NCI-H226 (cell line): Measurements from ENCODE around the gene ANKRD39.
A peak's percentile ranks its signal among the peaks of the same experiment; 100 is the strongest.
"Not testable (repeated sequence)": the region's sequence is repeated elsewhere in the genome, so short reads cannot be mapped to it uniquely, and the experiment has no call there.

ENCODE experiments used
- DNase-seq: peaks from one replicate; pipeline ENCODE4 v3.0.0-alpha.2; 2015

ANKRD39 gene

GRCh38 chr2:96857667-96858372, at the start of gene ANKRD39:
ANKRD39 (minus strand) TSS chr2:96858016; CDS start chr2:96857987, 29 bp downstream.
- DNase-seq, result peak; percentile 94

GRCh38 chr2:96906729-96907114, 48.9 kb upstream of the ANKRD39 start:
- DNase-seq, result no peak

- no peak for DNase-seq
Observed at GRCh38 chr2:96903815-96904214, 46.0 kb upstream of the ANKRD39 start.

GRCh38 chr2:96903318-96903717, 45.5 kb upstream of the ANKRD39 start:
- DNase-seq, result no peak

- DNase-seq, result no peak
Observed at GRCh38 chr2:96900237-96900636, 42.4 kb upstream of the ANKRD39 start.

DNA sequence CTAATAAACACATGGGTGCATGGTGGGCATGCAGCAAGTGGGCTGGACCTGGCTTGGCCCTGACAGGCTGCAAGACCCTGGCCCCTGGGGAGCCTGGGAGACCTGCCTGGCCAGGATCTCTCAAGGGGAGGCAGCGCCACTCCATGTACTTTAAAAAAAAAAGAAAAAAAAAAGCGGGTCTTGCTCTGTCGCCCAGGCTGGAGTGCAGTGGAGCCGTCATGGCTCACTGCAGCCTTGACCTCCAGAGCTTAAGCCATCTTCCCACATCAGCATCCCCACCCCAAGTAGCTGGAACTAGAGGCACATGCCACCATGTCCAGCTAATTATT, 41.6 kb upstream of the ANKRD39 start:
- DNase-seq, result no peak

GRCh38 chr2:96898641-96899412, 41.0 kb upstream of the ANKRD39 start:
- DNase-seq, result no peak

DNA sequence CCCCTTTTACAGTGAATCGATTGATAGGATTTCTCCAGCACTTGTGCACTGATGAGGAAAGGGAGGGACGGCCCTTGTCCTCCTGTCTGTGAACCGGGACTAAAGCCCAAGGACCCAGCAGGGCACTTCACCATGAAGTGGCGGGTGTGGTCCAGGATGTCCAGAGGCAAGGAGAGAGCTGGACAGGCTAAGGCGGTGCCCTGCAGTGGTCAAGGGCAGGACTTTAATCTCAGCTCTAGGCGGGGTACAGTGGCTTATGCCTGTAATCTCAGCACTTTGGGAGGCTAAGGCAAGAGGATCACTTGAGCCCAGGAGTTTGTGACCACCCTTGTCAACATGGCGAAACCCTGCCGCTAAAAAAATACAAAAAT, 40.3 kb upstream of the ANKRD39 start:
- DNase-seq, result no peak

DNA sequence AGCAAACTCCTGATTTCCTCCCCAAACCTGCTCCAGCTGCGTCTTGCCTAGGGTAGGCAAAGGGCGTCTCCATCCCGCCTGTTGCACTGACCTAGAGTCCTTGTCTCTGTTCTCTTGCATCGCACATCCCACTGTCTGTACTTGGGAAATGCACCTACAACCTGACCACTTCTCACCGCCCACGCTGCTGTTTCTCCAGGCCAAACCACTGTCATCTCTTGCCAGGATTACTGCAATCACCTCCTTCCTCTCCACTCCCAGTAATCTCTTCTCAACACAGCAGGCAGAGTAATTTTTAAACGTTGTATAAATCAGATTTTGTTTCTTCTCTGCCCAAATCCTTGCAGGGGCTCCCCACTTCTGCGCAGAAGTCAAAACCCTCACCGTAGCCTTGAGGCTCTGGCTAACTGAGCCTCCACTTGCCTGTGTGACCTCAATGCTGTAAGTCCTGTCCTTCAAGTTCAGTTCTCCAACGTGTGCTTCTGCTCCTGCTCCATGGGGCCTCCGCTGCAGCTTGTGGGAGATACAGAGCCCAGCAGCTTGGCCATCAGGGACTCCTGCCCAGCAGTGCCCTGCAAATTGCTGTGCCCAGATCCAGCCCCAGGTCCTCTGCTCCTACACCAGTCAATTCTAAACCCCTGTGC, 39.8 kb upstream of the ANKRD39 start:
- no peak for DNase-seq

DNA sequence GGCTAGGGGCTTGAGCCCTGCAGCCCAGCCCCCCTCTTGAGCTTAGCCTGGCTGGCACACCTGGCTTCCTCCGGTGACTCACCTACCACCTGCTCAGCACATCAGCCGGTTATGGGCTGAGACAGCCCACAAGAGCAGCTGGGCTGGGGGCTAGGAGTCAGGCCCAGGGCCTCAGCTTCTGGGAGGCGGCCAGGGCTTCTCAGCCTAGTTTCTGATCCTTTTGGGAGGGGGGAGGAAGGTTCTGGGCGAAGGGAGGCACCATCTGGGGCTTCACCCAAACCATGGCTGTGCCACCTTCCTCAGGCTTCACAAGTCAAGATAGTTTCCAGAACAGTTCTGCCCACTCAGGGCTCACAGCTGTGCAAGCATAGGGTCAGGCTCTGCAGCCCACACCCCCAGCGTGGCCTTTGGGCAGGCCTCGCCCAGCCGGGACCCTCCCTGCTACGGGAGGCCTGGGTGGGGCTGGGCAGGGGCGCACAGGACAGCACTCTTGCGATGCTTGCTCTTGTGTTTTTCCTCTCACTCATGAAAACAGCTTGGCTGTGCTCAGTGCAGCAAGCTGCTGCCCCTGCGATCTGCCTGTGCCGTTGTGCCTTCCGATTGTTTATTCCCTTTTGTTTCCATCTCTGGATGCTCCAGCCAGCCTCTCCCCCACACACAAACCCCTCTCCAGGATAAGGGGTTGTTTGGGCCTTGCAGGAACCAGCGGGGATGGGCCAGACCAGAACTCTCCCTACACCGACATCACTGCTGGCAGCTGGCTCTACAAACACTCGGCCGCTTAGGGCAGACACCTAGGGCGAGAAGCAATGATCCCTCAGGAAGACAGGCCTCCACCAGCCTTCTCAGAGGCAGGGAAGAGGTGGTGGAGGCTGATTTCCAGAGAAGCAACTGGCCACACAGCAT, 38.2 kb upstream of the ANKRD39 start:
- DNase-seq, result no peak

DNA sequence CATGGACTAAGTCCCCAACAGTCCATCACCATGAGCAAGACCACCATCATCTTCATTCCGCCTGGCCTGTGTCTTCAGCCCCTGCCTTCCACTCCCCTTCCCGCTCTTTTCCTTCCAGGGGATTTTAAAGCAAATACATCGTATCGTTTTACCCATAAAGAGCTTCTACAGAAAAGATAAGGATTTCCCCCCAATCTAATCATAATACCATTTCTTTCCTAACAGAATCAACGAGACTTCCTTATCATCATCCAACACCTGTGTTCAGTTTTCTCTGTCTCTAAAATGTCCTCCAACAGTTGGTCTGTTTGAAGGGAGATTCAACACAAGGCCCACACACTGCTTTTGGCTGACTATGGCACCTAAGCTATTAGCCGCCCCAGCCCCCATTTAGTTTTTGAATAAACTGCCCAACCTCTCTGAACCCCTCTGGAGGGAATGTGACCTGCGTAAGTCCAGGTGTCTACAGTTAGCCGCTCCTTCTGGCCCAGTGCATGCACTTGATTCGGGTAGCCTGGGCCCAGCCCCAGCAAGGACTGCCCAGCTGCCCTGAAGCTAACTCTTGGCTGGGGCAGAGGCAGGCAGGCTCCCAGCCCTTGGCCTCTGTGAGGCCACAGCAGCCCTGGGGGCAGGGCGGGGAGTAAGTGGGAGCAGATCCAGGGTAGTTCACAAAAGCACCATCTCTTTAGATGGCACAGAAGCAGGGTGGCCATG, 37.4 kb upstream of the ANKRD39 start:
- DNase-seq, result no peak

- DNase-seq, result no peak
Observed at GRCh38 chr2:96894151-96894531, 36.3 kb upstream of the ANKRD39 start.

GRCh38 chr2:96893289-96894150, 35.7 kb upstream of the ANKRD39 start:
- no peak for DNase-seq

- DNase-seq, result no peak
Observed at GRCh38 chr2:96891591-96892333, 33.9 kb upstream of the ANKRD39 start.

DNA sequence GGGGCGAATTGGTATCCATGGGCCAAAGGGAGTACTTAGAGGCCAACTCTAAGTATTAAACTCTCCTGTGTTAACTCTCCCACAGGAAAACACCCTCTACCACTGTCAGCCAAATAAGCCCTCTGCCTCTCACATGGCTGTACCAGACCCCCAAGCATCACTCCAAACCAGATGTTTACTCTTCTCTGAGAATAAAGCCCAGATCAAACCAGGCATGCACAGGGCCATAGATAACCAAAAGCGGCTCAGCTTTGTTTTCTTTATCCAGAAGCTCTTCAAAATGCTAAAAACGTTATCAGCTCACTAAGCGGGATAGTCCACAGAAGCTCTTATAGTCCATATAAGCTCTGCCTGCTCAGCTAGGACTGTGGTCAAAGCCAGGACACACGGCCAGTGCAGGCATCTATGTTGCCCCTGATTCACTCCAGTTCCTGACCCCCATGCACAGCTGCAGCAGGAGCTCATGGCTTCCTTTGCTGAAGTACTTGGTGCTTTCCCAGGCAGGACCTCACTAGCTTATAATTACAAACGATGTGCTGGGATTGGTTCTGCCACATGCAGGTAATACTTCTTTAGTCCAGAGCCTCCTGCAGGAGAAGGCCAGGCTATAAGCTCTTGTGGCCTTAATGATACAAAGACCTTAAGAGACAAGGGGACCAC, 33.0 kb upstream of the ANKRD39 start:
- DNase-seq, result no peak

GRCh38 chr2:96890252-96890651, 32.4 kb upstream of the ANKRD39 start:
- no peak for DNase-seq

- not testable (repeated sequence) for DNase-seq
Observed at GRCh38 chr2:96889502-96889901, 31.7 kb upstream of the ANKRD39 start.

- DNase-seq, result no peak
Observed at GRCh38 chr2:96888072-96889011, 30.5 kb upstream of the ANKRD39 start.

DNA sequence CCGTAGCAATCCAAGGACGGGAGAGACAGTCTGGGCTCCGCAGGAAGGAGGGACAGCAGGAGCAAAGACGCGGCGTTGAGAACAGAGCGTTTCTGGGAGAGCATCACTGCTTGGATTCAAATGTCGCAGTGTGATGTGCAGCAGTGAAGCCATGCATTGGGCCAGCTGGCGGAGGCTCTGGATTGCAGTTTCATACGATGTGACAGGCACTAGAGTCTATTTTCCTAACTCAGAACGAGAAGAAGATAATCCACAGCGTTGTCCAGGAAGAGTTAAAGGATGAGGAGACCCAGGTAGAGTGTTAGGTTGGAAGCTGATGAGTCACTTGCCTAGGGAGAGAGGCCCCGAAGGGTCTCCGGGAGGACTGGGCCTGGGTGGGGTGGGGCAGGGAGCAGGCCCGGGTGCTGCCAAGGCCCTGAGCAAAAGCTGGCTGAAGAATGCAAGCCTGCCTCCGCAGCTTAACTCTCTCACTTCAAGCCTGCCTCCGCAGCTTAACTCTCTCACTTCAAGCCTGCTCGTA, 29.7 kb upstream of the ANKRD39 start:
- no peak for DNase-seq
